ENCODE results near the gene REEP3. TPM values are rescaled to one million over a fixed set of nuclear protein-coding genes. Genes with fewer than 3 reads are reported as not detected.
"Not testable (repeated sequence)": the region's sequence is repeated elsewhere in the genome, so short reads cannot be mapped to it uniquely, and the experiment has no call there.

Gene REEP3
- total and polyA plus RNA-seq, 2 of the 8 experiments (the other 6 are each of a cell fraction or from before 2014, with no cell fraction given), result 5.8 to 31.5 TPM

DNA sequence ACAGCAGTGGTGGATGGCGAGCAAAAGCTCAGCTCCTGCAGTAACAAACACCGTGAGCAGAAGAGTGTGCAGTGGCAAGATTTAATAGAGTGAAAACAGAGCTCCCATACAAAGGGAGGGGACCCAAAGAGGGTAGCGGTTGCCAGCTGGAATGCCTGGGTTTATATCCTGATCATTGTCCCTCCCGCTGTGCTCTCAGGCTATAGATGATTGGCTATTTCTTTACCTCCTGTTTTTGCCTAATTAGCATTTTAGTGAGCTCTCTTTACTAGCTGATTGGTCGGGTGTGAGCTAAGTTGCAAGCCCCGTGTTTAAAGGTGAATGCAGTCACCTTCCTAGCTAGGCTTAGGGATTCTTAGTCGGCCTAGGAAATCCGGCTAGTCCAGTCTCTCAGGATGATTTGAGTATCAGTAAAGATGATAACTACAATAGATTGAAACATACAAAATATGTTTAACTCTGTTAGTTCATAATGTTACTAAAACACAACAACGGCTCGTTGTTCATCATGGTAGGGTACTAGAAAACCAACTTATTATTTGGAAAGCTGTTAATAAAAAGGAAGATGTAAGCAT is 143.9 kb downstream of the REEP3 start:
- ChIA-PET CTCF (ENCODE audit: partially characterized antibody) (interaction anchor here (0.9 to 1.4 kb wide), 3 partner anchors 11 to 55 kb away, joined by 3 to 6 read pairs (median 4); no protein-coding TSS in a partner anchor), POLR2A (ENCODE audit: partially characterized antibody) (interaction anchor here (1.8 kb wide), 1 partner anchor 36 kb away, joined by 10 read pairs; no protein-coding TSS in a partner anchor)
- H2AFZ ChIP-seq (ENCODE audit: low read length), result peak overlapping the region; percentile 76; the same call in 1 of the 2 replicates
- TF ChIP-seq TBP (IDR thresholded peaks at IDR 0.05; ENCODE audit: low read depth, low read length), result 0 out of 2 replicates have a peak, but pooled peaks have one; percentile 33
- H3K79me1 ChIP-seq (ENCODE audit: low read depth, low read length); H3K27ac ChIP-seq (ENCODE audit: low read depth, low read length); H3K9me3 ChIP-seq (ENCODE audit: insufficient read depth in 2 of 2, low read depth in 1 of 2, low read length in 1 of 2); H3K9ac ChIP-seq (replicated peaks in 1 of 4; ENCODE audit: extremely low read depth in 1 of 4, low read depth in 3 of 4, low read length in 3 of 4); H4K20me1 ChIP-seq (replicated peaks in 1 of 2; ENCODE audit: control insufficient read depth in 1 of 2, insufficient read depth in 2 of 2, low read length in 2 of 2); H2BK120ac ChIP-seq (replicated peaks; ENCODE audit: low read depth, low read length); H3K36me3 ChIP-seq (ENCODE audit: control insufficient read depth in 2 of 4, insufficient read depth in 4 of 4, low read length in 3 of 4); H3K23me2 ChIP-seq (ENCODE audit: low read depth, low read length); H4K5ac ChIP-seq (ENCODE audit: insufficient read length, low read depth, low read length); H3K79me2 ChIP-seq (ENCODE audit: control insufficient read depth in 1 of 2, insufficient read depth in 2 of 2, low read length in 2 of 2); FAIRE-seq; H3K27me3 ChIP-seq (replicated peaks in 1 of 4; ENCODE audit: control insufficient read depth in 3 of 4, extremely low read depth in 1 of 4, insufficient read depth in 3 of 4, low read length in 3 of 4); H3K23ac ChIP-seq (ENCODE audit: insufficient read length); H3K4me3 ChIP-seq (ENCODE audit: extremely low read depth in 1 of 4, insufficient read depth in 2 of 4, low read depth in 3 of 4, low read length in 4 of 4); H3K4ac ChIP-seq (replicated peaks; ENCODE audit: insufficient read length, low read depth, low read length); H4K8ac ChIP-seq (ENCODE audit: extremely low read depth, insufficient read depth, low read length); H4K91ac ChIP-seq (replicated peaks; ENCODE audit: insufficient read length, low read length); H3K4me1 ChIP-seq (replicated peaks in 1 of 4; ENCODE audit: control insufficient read depth in 3 of 4, insufficient read depth in 4 of 4, low read length in 3 of 4); H2BK15ac ChIP-seq (ENCODE audit: low read length); DNase-seq (ENCODE audit: low read depth in 1 of 2, low spot score in 2 of 2); H3K56ac ChIP-seq (replicated peaks; ENCODE audit: insufficient read length, low read depth, low read length); H2AK5ac ChIP-seq (ENCODE audit: low read depth, low read length); H2BK5ac ChIP-seq (ENCODE audit: low read depth, low read length); H3K4me2 ChIP-seq (ENCODE audit: insufficient read depth in 1 of 2, low read depth in 2 of 2, low read length in 2 of 2); H3K14ac ChIP-seq (ENCODE audit: insufficient read length); H3K18ac ChIP-seq (ENCODE audit: extremely low read depth, low read length): not testable (repeated sequence)
- H2BK12ac ChIP-seq (ENCODE audit: low read depth, low read length), result peak overlapping the region; percentile 82; the same call in 1 of the 2 replicates
- 84% methylated on average over 10 of the region's 10 CpGs; no CpG with 5 or more reads in 1 of the 2 experiments for WGBS, 2 experiments (ENCODE audit: extremely low coverage in 1 of 2, insufficient coverage in 1 of 2, insufficient read length in 1 of 2, insufficient replicate concordance in 2 of 2, low coverage in 1 of 2, low lambda C conversion rate in 2 of 2, missing lambda C conversion rate in 1 of 2)
- peak overlapping the region; percentile 86; the same call in 1 of the 2 replicates for H2BK20ac ChIP-seq (ENCODE audit: low read length)

Data from H1 (cell line).